DOHH2 (cell line): ENCODE results near the gene FOXC2.

ENCODE experiments used
- H3F3A ChIP-seq: fragments of 200-600 bp; sonication (generic), shearing (Covaris generic); 2 replicates; pipeline ENCODE4 v1.6.0; 2016; ENCODE audit warnings: antibody characterized with exemption, mild to moderate bottlenecking; ENCODE audit not compliant: control insufficient read depth, insufficient read depth
- H3K27ac ChIP-seq: fragments of 200-600 bp; sonication (generic); 2 replicates; pipeline ENCODE4 v1.5.1; 2014; ENCODE audit warnings: low read depth, mild to moderate bottlenecking, low read length, moderate library complexity
- H3K27me3 ChIP-seq: fragments of 200-600 bp; sonication (generic); 2 replicates; pipeline ENCODE4 v1.6.1; 2014; ENCODE audit warnings: mild to moderate bottlenecking, low read length, mixed read lengths; ENCODE audit not compliant: control insufficient read depth
- H3K36me3 ChIP-seq: fragments of 200-600 bp; sonication (generic); 2 replicates; pipeline ENCODE4 v1.6.1; 2014; ENCODE audit warnings: mild to moderate bottlenecking, low read length, moderate library complexity, mixed read lengths; ENCODE audit not compliant: control insufficient read depth
- H3K4me1 ChIP-seq: fragments of 200-600 bp; sonication (generic); 2 replicates; pipeline ENCODE4 v1.6.1; 2014; ENCODE audit warnings: mild to moderate bottlenecking, low read length, mixed read lengths; ENCODE audit not compliant: control insufficient read depth
- H3K4me2 ChIP-seq: fragments of 200-600 bp; sonication (generic); 2 replicates; pipeline ENCODE4 v1.6.0; 2014; ENCODE audit warnings: mild to moderate bottlenecking, low read length, moderate library complexity
- H3K4me3 ChIP-seq: fragments of 200-600 bp; sonication (generic); 2 replicates; pipeline ENCODE4 v1.5.1; 2014; ENCODE audit warnings: mild to moderate bottlenecking, low read length, mixed read lengths
- H3K79me2 ChIP-seq: fragments of 200-600 bp; sonication (generic); 2 replicates; pipeline ENCODE4 v1.6.1; 2014; ENCODE audit warnings: mild to moderate bottlenecking, low read length, mixed read lengths; ENCODE audit not compliant: control insufficient read depth
- H3K9me2 ChIP-seq: fragments of 200-600 bp; sonication (generic); replicated peaks from 2 replicates; pipeline ENCODE4 v1.6.1; 2014; ENCODE audit warnings: mild to moderate bottlenecking, low read length, mixed read lengths; ENCODE audit not compliant: control insufficient read depth
- H3K9me3 ChIP-seq: fragments of 200-600 bp; sonication (generic); 2 replicates; pipeline ENCODE4 v1.6.1; 2014; ENCODE audit warnings: antibody characterized with exemption, low read length, mixed read lengths; ENCODE audit not compliant: control insufficient read depth, insufficient read depth
- H4K20me1 ChIP-seq: fragments of 200-600 bp; sonication (generic); 2 replicates; pipeline ENCODE4 v1.6.0; 2014; ENCODE audit warnings: low read depth, mild to moderate bottlenecking, antibody characterized with exemption, low read length, moderate library complexity; ENCODE audit not compliant: control insufficient read depth, insufficient read depth
- CTCF ChIP-seq: fragments of 200-600 bp; sonication (generic); IDR thresholded peaks from one replicate; pipeline ENCODE4 v1.5.1; 2014; ENCODE audit warnings: antibody characterized with exemption, mild to moderate bottlenecking, low read depth, low read length; ENCODE audit not compliant: poor library complexity, severe bottlenecking
- EZH2phosphoT487 ChIP-seq: fragments of 200-600 bp; sonication (generic); IDR thresholded peaks from 2 replicates; pipeline ENCODE4 v1.6.1; 2017; ENCODE audit warnings: borderline replicate concordance, mild to moderate bottlenecking, antibody characterized with exemption, low read length, moderate library complexity, mixed read lengths

Gene FOXC2

GRCh38 chr16:86546638-86547013 lies 20.0 kb upstream of the FOXC2 start:
- Histone ChIP-seq H3K4me1 (no peaks in the 10 kb centered on the region), H3K9me3 (no peaks in the 10 kb centered on the region), H3K4me3 (no peak overlapping the region), H3K27ac (no peak overlapping the region), H3K79me2 (no peaks in the 10 kb centered on the region), H3K36me3 (peaks cover 36% of the 10 kb centered on the region), H3K27me3 (no peaks in the 10 kb centered on the region), H4K20me1 (no peaks in the 10 kb centered on the region), H3F3A (no peaks in the 10 kb centered on the region), H3K4me2 (no peak overlapping the region), H3K9me2 (no peaks in the 10 kb centered on the region)
- TF ChIP-seq EZH2phosphoT487 (no peak), CTCF (no peak)

GRCh38 chr16:86547286-86547685 lies 19.3 kb upstream of the FOXC2 start:
- Histone ChIP-seq H3K9me2 (no peaks in the 10 kb centered on the region), H3K36me3 (peaks cover 36% of the 10 kb centered on the region), H3K9me3 (no peaks in the 10 kb centered on the region), H4K20me1 (no peaks in the 10 kb centered on the region), H3K79me2 (no peaks in the 10 kb centered on the region), H3K27me3 (no peaks in the 10 kb centered on the region), H3K4me2 (no peak overlapping the region), H3F3A (no peaks in the 10 kb centered on the region), H3K27ac (no peak overlapping the region), H3K4me3 (no peak overlapping the region), H3K4me1 (no peaks in the 10 kb centered on the region)
- TF ChIP-seq CTCF, result no peak

- peaks cover 50% of the 10 kb centered on the region for H3K36me3 ChIP-seq
- H4K20me1 ChIP-seq, result no peaks in the 10 kb centered on the region
- no peak overlapping the region for H3K4me3 ChIP-seq
- H3K27ac ChIP-seq, result no peak overlapping the region
- 0 out of 2 replicates have a peak, but pooled peaks cover 3% of the 10 kb centered on the region for H3K9me3 ChIP-seq
- H3K9me2 ChIP-seq, result no peaks in the 10 kb centered on the region
- H3K4me2 ChIP-seq, result no peak overlapping the region
- no peak for TF ChIP-seq EZH2phosphoT487
- no peak for TF ChIP-seq CTCF
- peaks cover 18% of the 10 kb centered on the region for H3K79me2 ChIP-seq
- peaks cover 3% of the 10 kb centered on the region; the same call in 1 of the 2 replicates for H3F3A ChIP-seq
- H3K4me1 ChIP-seq, result peaks cover 4% of the 10 kb centered on the region
- H3K27me3 ChIP-seq, result no peaks in the 10 kb centered on the region
Measured at GRCh38 chr16:86549076-86549892, 17.3 kb upstream of the FOXC2 start.
